KMS-11 (cell line): ENCODE data around the gene ENTPD5.
"Not testable (repeated sequence)": the region's sequence is repeated elsewhere in the genome, so short reads cannot be mapped to it uniquely, and the experiment has no call there.

Experiments
- H2AFZ ChIP-seq: fragments of 200-600 bp; sonication (generic); 2 replicates; pipeline ENCODE4 v1.6.1; 2016; ENCODE audit warnings: antibody characterized with exemption, mixed run types, low read depth
- H3K27ac ChIP-seq: fragments of 200-600 bp; sonication (generic); 2 replicates; pipeline ENCODE4 v1.6.1; 2016; ENCODE audit warnings: mild to moderate bottlenecking, mixed run types
- H3K27me3 ChIP-seq: fragments of 200-600 bp; sonication (generic); 2 replicates; pipeline ENCODE4 v1.6.1; 2017; ENCODE audit warnings: mild to moderate bottlenecking, low read depth, mixed run types, moderate library complexity; ENCODE audit not compliant: insufficient read depth
- H3K36me3 ChIP-seq: fragments of 200-600 bp; sonication (generic); 2 replicates; pipeline ENCODE4 v1.6.1; 2017; ENCODE audit warnings: mild to moderate bottlenecking, mixed run types; ENCODE audit not compliant: insufficient read depth
- H3K4me1 ChIP-seq: fragments of 200-600 bp; sonication (generic); 2 replicates; pipeline ENCODE4 v1.6.1; 2016; ENCODE audit warnings: mild to moderate bottlenecking, low read depth, mixed run types; ENCODE audit not compliant: poor library complexity, severe bottlenecking
- H3K4me2 ChIP-seq: fragments of 200-600 bp; sonication (generic); 2 replicates; pipeline ENCODE4 v1.7.0; 2016; ENCODE audit warnings: mild to moderate bottlenecking, mixed run types
- H3K4me3 ChIP-seq: fragments of 200-600 bp; sonication (generic); IDR thresholded peaks from 2 replicates; pipeline ENCODE4 v1.6.1; 2017; ENCODE audit warnings: low read depth, low read length, mixed read lengths; ENCODE audit not compliant: insufficient read depth
- H3K79me2 ChIP-seq: fragments of 200-600 bp; sonication (generic); 2 replicates; pipeline ENCODE4 v1.6.1; 2016; ENCODE audit warnings: low read depth, mixed run types; ENCODE audit not compliant: insufficient read depth
- H3K9ac ChIP-seq: fragments of 200-600 bp; sonication (generic); 2 replicates; pipeline ENCODE4 v1.6.1; 2016; ENCODE audit warnings: mild to moderate bottlenecking, mixed run types
- H4K20me1 ChIP-seq: fragments of 200-600 bp; sonication (generic); 2 replicates; pipeline ENCODE4 v1.6.1; 2016; ENCODE audit warnings: mild to moderate bottlenecking, mixed run types; ENCODE audit not compliant: insufficient read depth
- CTCF ChIP-seq: fragments of 200-600 bp; sonication (generic); conservative IDR thresholded peaks from 2 replicates; pipeline ENCODE4 v1.6.1; 2017; ENCODE audit warnings: low read depth, mild to moderate bottlenecking, antibody characterized with exemption, low read length, moderate library complexity, mixed read lengths

The ENTPD5 gene

GRCh38 chr14:74015963-74016362 is 3.1 kb downstream of the ENTPD5 start:
- H3K27ac ChIP-seq: no peak overlapping the region
- no peaks in the 10 kb centered on the region for H3K79me2 ChIP-seq
- H3K4me2 ChIP-seq: no peak overlapping the region
- H3K9ac ChIP-seq: no peak overlapping the region
- H3K4me3 ChIP-seq: no peak overlapping the region
- H4K20me1 ChIP-seq: no peaks in the 10 kb centered on the region
- H3K27me3 ChIP-seq: no peaks in the 10 kb centered on the region
- no peak for TF ChIP-seq CTCF
- no peaks in the 10 kb centered on the region for H3K36me3 ChIP-seq
- H2AFZ ChIP-seq: no peak overlapping the region
- H3K4me1 ChIP-seq: no peaks in the 10 kb centered on the region

- no peak overlapping the region for H3K4me2 ChIP-seq
- no peak overlapping the region for H2AFZ ChIP-seq
- H3K36me3 ChIP-seq: no peaks in the 10 kb centered on the region
- TF ChIP-seq CTCF: no peak
- no peak overlapping the region for H3K4me3 ChIP-seq
- no peak overlapping the region for H3K27ac ChIP-seq
- no peaks in the 10 kb centered on the region for H3K27me3 ChIP-seq
- no peaks in the 10 kb centered on the region for H4K20me1 ChIP-seq
- H3K9ac ChIP-seq: no peak overlapping the region
- no peaks in the 10 kb centered on the region for H3K4me1 ChIP-seq
- H3K79me2 ChIP-seq: no peaks in the 10 kb centered on the region
Observed at GRCh38 chr14:74015176-74015575, 3.9 kb downstream of the ENTPD5 start.

- no peaks in the 10 kb centered on the region for H4K20me1 ChIP-seq
- H3K4me2 ChIP-seq: no peak overlapping the region
- H3K27me3 ChIP-seq: no peaks in the 10 kb centered on the region
- H3K79me2 ChIP-seq: no peaks in the 10 kb centered on the region
- no peak overlapping the region for H2AFZ ChIP-seq
- no peak overlapping the region for H3K9ac ChIP-seq
- H3K4me3 ChIP-seq: no peak overlapping the region
- no peak overlapping the region for H3K27ac ChIP-seq
- TF ChIP-seq CTCF: no peak
- H3K36me3 ChIP-seq: no peaks in the 10 kb centered on the region
- no peaks in the 10 kb centered on the region for H3K4me1 ChIP-seq
Observed at GRCh38 chr14:74014299-74014698, 4.8 kb downstream of the ENTPD5 start.

GRCh38 chr14:74008843-74009499 is 10.1 kb downstream of the ENTPD5 start:
- Histone ChIP-seq H3K79me2 (no peaks in the 10 kb centered on the region), H2AFZ (no peak overlapping the region), H4K20me1 (no peaks in the 10 kb centered on the region), H3K36me3 (no peaks in the 10 kb centered on the region), H3K4me3 (no peak overlapping the region), H3K27me3 (no peaks in the 10 kb centered on the region), H3K4me1 (no peaks in the 10 kb centered on the region), H3K27ac (no peak overlapping the region), H3K9ac (no peak overlapping the region), H3K4me2 (no peak overlapping the region)
- TF ChIP-seq CTCF: no peak

- not testable (repeated sequence) for H3K4me2 ChIP-seq, H3K79me2 ChIP-seq, H3K4me3 ChIP-seq, H3K36me3 ChIP-seq, H3K4me1 ChIP-seq, H3K9ac ChIP-seq, H4K20me1 ChIP-seq, H3K27me3 ChIP-seq, H2AFZ ChIP-seq, H3K27ac ChIP-seq
Observed at GRCh38 chr14:74005664-74006063, 13.4 kb downstream of the ENTPD5 start.
